Measurements from ENCODE around the gene DUSP3. TPM values are rescaled to one million over a fixed set of nuclear protein-coding genes. Genes with fewer than 3 reads are reported as not detected.

DUSP3 gene
- total RNA-seq, 1 experiment from 2014 or later: 50.7 TPM

DNA sequence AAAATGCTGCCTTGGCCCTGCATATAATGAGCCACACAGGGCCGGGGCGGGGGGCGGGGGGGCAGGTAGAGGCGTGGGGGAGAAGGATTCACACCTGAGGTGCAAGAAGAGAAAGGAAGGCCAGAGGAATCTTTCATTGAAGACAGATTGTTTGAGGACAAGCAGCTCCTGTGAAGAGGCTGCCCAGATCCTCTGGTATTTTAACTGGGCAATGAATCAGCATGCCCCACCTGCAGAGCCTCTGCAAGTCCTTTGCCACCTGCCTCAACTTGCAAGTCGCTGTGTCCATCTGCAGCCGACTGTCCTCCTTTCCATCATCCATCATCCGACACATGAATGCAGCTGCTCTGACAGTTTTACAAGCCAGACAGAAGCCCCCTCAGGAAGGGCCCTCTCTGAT, 18.9 kb downstream of the DUSP3 start:
- H3K27me3 ChIP-seq (ENCODE audit: low read length): no peaks in the 10 kb centered on the region
- H3K9me2 ChIP-seq (replicated peaks; ENCODE audit: low read length): no peaks in the 10 kb centered on the region
- peak; percentile 61 for ATAC-seq
- H2AFZ ChIP-seq (ENCODE audit: low read length): no peak overlapping the region
- POLR2A ChIA-PET (ENCODE audit: unreplicated experiment): interaction anchor here (0.6 kb wide), 1 partner anchor 65 kb away, joined by 3 read pairs; no protein-coding TSS in a partner anchor
- peaks cover 16% of the 10 kb centered on the region for H3K4me1 ChIP-seq (ENCODE audit: insufficient read depth, low read length)
- H3F3A ChIP-seq (ENCODE audit: low read length, unreplicated experiment): no peaks in the 10 kb centered on the region
- intact Hi-C loops (cut with micrococcal nuclease): loop anchor here (1.0 to 5.0 kb wide), 2 partner anchors 66 to 183 kb away; no protein-coding TSS in a partner anchor
- CTCF ChIA-PET: interaction anchor here (0.6 to 3.3 kb wide), 5 partner anchors 65 to 207 kb away, joined by 3 to 36 read pairs (median 4); no protein-coding TSS in a partner anchor
- no peak overlapping the region for H3K4me3 ChIP-seq (ENCODE audit: low read length)
- H3K79me2 ChIP-seq (ENCODE audit: low read length): no peaks in the 10 kb centered on the region
- no TSS peak for BruUV-seq (replicated peaks)
- no peaks in the 10 kb centered on the region for H3K36me3 ChIP-seq (ENCODE audit: low read depth, low read length)
- peak overlapping the region; percentile 4; the same call in 1 of the 2 replicates for H3K4me2 ChIP-seq (ENCODE audit: low read length)
- H3K9me3 ChIP-seq (ENCODE audit: low read length): no peaks in the 10 kb centered on the region
- peak; percentile 72 for DNase-seq
- TF ChIP-seq EZH2 (IDR thresholded peaks at IDR 0.05; ENCODE audit: low read length, unreplicated experiment): no peak
- H4K20me1 ChIP-seq (ENCODE audit: low read length): no peaks in the 10 kb centered on the region
- no peak overlapping the region for H3K27ac ChIP-seq (ENCODE audit: low read length)
- H3K9ac ChIP-seq (ENCODE audit: low read length): no peak overlapping the region

DNA sequence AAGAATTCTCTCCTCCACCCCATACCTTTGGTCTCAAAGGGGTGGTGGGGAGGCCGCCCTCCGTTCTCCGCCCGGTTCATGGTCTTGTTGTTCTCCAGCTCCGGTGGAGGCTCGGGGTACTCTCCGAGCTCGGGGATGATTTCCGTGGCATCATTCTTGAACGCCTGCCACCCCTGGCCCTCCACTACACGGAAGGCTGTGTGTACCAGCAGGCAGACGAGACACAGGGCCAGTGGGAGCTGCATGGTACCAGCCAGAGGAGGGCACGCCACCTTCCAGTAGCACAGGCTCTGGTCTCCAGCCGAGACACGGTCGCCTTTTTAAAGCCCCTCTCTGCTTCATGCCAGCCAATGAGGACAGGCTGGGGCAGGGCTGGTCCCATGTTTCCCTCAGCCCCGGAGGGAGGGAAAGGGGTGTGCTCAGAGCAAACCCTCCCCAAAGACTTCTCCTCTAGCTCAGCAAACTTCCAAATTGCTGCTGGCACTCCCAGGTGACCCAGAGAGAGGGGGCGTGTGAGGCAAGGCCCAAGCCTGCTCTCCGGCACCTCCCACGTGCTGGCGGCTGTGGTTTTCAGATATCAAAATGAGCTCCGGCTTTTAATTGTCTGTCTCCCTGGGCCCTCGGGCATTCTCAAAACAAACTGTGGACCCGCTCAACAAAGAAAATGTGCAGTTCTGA, 20.1 kb downstream of the DUSP3 start, which contains the start of gene SOST:
Gene SOST (minus strand): TSS at position 295 of the 678 bp plus-strand sequence. CDS start 50 bp downstream, at position 245.
- no TSS peak for BruUV-seq (replicated peaks)
- ChIA-PET POLR2A (ENCODE audit: unreplicated experiment) (interaction anchor here (0.7 kb wide), 1 partner anchor 20 kb away, joined by 14 read pairs; the partner anchor contains the start of gene DUSP3), CTCF (interaction anchor here (1.5 to 3.3 kb wide), 2 partner anchors 64 to 67 kb away, joined by 4 to 36 read pairs; no protein-coding TSS in a partner anchor)
- Histone ChIP-seq H2AFZ (ENCODE audit: low read length) (no peak within 1 kb of the TSS), H3K9me2 (replicated peaks; ENCODE audit: low read length) (no peaks in the 10 kb centered on the region), H3K9me3 (ENCODE audit: low read length) (no peaks in the 10 kb centered on the region), H3K9ac (ENCODE audit: low read length) (no peak within 1 kb of the TSS), H3K79me2 (ENCODE audit: low read length) (no peaks in the 10 kb centered on the region), H3F3A (ENCODE audit: low read length, unreplicated experiment) (no peaks in the 10 kb centered on the region), H3K4me3 (ENCODE audit: low read length) (no peak within 1 kb of the TSS), H3K27ac (ENCODE audit: low read length) (no peak within 1 kb of the TSS), H3K27me3 (ENCODE audit: low read length) (no peaks in the 10 kb centered on the region), H3K4me1 (ENCODE audit: insufficient read depth, low read length) (peaks cover 28% of the 10 kb centered on the region), H3K36me3 (ENCODE audit: low read depth, low read length) (no peaks in the 10 kb centered on the region), H4K20me1 (ENCODE audit: low read length) (no peaks in the 10 kb centered on the region), H3K4me2 (ENCODE audit: low read length) (no peak within 1 kb of the TSS)
- DNase-seq (no peak), ATAC-seq (no peak)
- TF ChIP-seq EZH2 (IDR thresholded peaks at IDR 0.05; ENCODE audit: low read length, unreplicated experiment) (no peak), EZH2phosphoT487 (IDR thresholded peaks at IDR 0.05; ENCODE audit: borderline replicate concordance, low read length) (no peak)
- TF ChIP-seq, protein P1, sequence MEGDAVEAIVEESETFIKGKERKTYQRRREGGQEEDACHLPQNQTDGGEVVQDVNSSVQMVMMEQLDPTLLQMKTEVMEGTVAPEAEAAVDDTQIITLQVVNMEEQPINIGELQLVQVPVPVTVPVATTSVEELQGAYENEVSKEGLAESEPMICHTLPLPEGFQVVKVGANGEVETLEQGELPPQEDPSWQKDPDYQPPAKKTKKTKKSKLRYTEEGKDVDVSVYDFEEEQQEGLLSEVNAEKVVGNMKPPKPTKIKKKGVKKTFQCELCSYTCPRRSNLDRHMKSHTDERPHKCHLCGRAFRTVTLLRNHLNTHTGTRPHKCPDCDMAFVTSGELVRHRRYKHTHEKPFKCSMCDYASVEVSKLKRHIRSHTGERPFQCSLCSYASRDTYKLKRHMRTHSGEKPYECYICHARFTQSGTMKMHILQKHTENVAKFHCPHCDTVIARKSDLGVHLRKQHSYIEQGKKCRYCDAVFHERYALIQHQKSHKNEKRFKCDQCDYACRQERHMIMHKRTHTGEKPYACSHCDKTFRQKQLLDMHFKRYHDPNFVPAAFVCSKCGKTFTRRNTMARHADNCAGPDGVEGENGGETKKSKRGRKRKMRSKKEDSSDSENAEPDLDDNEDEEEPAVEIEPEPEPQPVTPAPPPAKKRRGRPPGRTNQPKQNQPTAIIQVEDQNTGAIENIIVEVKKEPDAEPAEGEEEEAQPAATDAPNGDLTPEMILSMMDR (conservative IDR thresholded peaks at IDR 0.05; ENCODE audit: low read depth, low read length): no peak
- intact Hi-C loops (cut with micrococcal nuclease): no loop called here

DNA sequence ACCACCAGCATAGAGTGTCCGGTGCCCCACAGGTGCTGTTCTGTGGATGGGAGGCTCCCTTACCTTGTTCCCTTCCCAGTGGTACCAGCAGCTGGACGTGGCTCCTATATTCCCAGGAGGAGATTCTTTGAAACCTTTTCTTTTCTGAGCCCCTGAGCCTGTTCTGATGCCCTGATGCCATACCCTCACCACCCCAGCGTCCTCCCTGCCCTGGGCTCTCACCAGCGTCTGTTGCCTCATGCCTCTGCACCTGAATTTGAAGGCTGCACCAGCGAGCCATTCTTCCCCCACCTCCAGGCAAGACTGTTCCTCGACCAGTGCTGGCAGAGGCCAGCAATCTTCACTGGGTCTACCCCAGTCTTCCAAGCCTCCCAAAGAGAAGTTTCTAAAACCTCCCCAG, 20.7 kb downstream of the DUSP3 start:
- H3K4me1 ChIP-seq (ENCODE audit: insufficient read depth, low read length): peaks cover 33% of the 10 kb centered on the region
- ChIA-PET CTCF (interaction anchor here (3.3 kb wide), 1 partner anchor 63 kb away, joined by 36 read pairs; no protein-coding TSS in a partner anchor), POLR2A (ENCODE audit: unreplicated experiment) (interaction anchor here (0.7 kb wide), 1 partner anchor 21 kb away, joined by 14 read pairs; the partner anchor contains the start of gene DUSP3)
- H3F3A ChIP-seq (ENCODE audit: low read length, unreplicated experiment): no peaks in the 10 kb centered on the region
- DNase-seq (no peak), ATAC-seq (no peak)
- TF ChIP-seq EZH2phosphoT487 (IDR thresholded peaks at IDR 0.05; ENCODE audit: borderline replicate concordance, low read length) (no peak), EZH2 (IDR thresholded peaks at IDR 0.05; ENCODE audit: low read length, unreplicated experiment) (no peak)
- TF ChIP-seq, protein P1 (conservative IDR thresholded peaks at IDR 0.05; ENCODE audit: low read depth, low read length): no peak
- intact Hi-C loops (cut with micrococcal nuclease): no loop called here
- no TSS peak for BruUV-seq (replicated peaks)
- no peak overlapping the region for H2AFZ ChIP-seq (ENCODE audit: low read length)
- no peak overlapping the region for H3K4me3 ChIP-seq (ENCODE audit: low read length)
- no peak overlapping the region for H3K9ac ChIP-seq (ENCODE audit: low read length)
- no peak overlapping the region for H3K4me2 ChIP-seq (ENCODE audit: low read length)
- no peaks in the 10 kb centered on the region for H3K9me3 ChIP-seq (ENCODE audit: low read length)
- no peaks in the 10 kb centered on the region for H3K27me3 ChIP-seq (ENCODE audit: low read length)
- H3K79me2 ChIP-seq (ENCODE audit: low read length): no peaks in the 10 kb centered on the region
- no peaks in the 10 kb centered on the region for H3K9me2 ChIP-seq (replicated peaks; ENCODE audit: low read length)
- H3K27ac ChIP-seq (ENCODE audit: low read length): no peak overlapping the region
- no peaks in the 10 kb centered on the region for H4K20me1 ChIP-seq (ENCODE audit: low read length)
- no peaks in the 10 kb centered on the region for H3K36me3 ChIP-seq (ENCODE audit: low read depth, low read length)

Measured in PC-3 (cell line).